HG02884 (cell line): ENCODE data around the gene WDR64.
"Not testable (repeated sequence)": the region's sequence is repeated elsewhere in the genome, so short reads cannot be mapped to it uniquely, and the experiment has no call there.

Source experiments
- ATAC-seq: cut with Tn5 transposase; IDR thresholded peaks from one replicate; pipeline ENCODE4 v1.9.1; 2021; ENCODE audit warnings: mild to moderate bottlenecking, moderate library complexity; ENCODE audit not compliant: unreplicated experiment

Gene WDR64

GRCh38 chr1:241698177-241698576, 46.1 kb downstream of the WDR64 start:
- ATAC-seq: no peak

- ATAC-seq: no peak
Measured at GRCh38 chr1:241701483-241702295, 49.6 kb downstream of the WDR64 start.

- ATAC-seq: no peak
Measured at GRCh38 chr1:241702442-241703373, 50.6 kb downstream of the WDR64 start.

GRCh38 chr1:241703739-241704138, 51.7 kb downstream of the WDR64 start:
- ATAC-seq: not testable (repeated sequence)

GRCh38 chr1:241706257-241706656, 54.2 kb downstream of the WDR64 start:
- ATAC-seq: no peak

- no peak for ATAC-seq
Measured at GRCh38 chr1:241706967-241707366, 54.9 kb downstream of the WDR64 start.

- no peak for ATAC-seq
Measured at GRCh38 chr1:241707442-241707841, 55.4 kb downstream of the WDR64 start.

GRCh38 chr1:241711326-241711725, 59.2 kb downstream of the WDR64 start:
- no peak for ATAC-seq

GRCh38 chr1:241713316-241713715, 61.2 kb downstream of the WDR64 start:
- no peak for ATAC-seq

- no peak for ATAC-seq
Measured at GRCh38 chr1:241714321-241715218, 62.5 kb downstream of the WDR64 start.

GRCh38 chr1:241715435-241715834, 63.4 kb downstream of the WDR64 start:
- no peak for ATAC-seq

- no peak for ATAC-seq
Measured at GRCh38 chr1:241715956-241716355, 63.9 kb downstream of the WDR64 start.

- no peak for ATAC-seq
Measured at GRCh38 chr1:241716915-241717656, 65.0 kb downstream of the WDR64 start.

GRCh38 chr1:241717975-241718374, 65.9 kb downstream of the WDR64 start:
- no peak for ATAC-seq

- no peak for ATAC-seq
Measured at GRCh38 chr1:241721011-241721410, 68.9 kb downstream of the WDR64 start.

GRCh38 chr1:241722947-241723346, 70.9 kb downstream of the WDR64 start:
- no peak for ATAC-seq

GRCh38 chr1:241724741-241725356, 72.8 kb downstream of the WDR64 start:
- ATAC-seq: no peak

GRCh38 chr1:241730031-241730430, 78.0 kb downstream of the WDR64 start:
- no peak for ATAC-seq

GRCh38 chr1:241733899-241734298, 81.8 kb downstream of the WDR64 start:
- ATAC-seq: no peak

GRCh38 chr1:241734533-241734932, 82.5 kb downstream of the WDR64 start:
- no peak for ATAC-seq
